Testis (tissue), 2 donors: Measurements from ENCODE around the gene MCL1.

ENCODE experiments used
- POLR2A ChIP-seq: fragments of 450-650 bp; IDR thresholded peaks from one replicate; pipeline ENCODE4 v1.6.1; 2017; ENCODE audit warnings: antibody characterized with exemption, mild to moderate bottlenecking, moderate library complexity
- TF ChIP-seq, protein P1 (sequence below), 3 experiments: fragments of 450-650 bp in 2 of 3; fragments of 200-600 bp in 1 of 3; sonication (generic) in 1 of 3; IDR thresholded peaks; one replicate each; pipeline ENCODE4 v1.5.1; 2016 to 2019; ENCODE audit warnings: antibody characterized with exemption in 3 of 3, mild to moderate bottlenecking in 2 of 3, moderate library complexity in 1 of 3

DNA sequence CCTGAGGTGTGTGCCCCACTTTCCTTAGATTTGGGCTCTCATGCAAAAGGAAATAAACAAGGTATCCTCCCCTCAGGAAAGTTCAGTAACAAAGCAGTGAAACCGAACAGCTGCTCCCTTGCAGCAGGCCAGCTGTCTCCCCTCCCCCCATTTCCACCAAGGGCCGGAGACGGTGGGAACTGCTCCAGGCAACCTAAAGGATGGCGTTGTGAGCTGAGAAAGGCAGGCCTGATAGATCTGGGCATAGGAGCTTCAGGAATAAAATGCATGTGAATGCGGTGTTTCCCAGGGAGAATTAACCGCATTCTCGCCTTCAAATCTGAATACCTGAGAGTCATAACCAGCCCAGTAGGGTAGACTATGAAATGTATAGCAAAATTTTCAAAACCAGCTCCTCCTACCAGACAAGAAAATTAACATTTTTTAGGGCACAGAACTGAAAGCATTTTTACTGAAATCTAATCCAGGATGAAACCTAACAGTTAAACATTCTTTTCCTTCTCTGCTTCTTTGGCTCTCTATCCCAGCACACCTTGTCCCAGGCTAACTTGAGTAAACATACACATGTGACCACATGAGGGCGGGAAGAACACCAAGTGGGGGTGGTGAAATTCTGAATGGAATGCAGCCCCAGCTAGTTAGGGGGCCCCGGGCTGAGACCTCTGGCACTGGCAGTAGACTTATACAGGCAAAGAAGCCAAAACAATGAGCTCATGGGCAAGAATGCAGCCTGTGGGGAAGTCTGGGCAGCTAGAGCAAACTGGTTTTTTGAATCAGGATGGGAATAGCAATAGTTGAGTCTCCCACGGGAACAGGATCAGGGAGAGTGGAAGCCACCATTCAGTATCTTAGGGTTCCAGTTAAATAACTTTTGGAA lies 11.5 kb downstream of the MCL1 start:
- TF ChIP-seq, protein P1, sequence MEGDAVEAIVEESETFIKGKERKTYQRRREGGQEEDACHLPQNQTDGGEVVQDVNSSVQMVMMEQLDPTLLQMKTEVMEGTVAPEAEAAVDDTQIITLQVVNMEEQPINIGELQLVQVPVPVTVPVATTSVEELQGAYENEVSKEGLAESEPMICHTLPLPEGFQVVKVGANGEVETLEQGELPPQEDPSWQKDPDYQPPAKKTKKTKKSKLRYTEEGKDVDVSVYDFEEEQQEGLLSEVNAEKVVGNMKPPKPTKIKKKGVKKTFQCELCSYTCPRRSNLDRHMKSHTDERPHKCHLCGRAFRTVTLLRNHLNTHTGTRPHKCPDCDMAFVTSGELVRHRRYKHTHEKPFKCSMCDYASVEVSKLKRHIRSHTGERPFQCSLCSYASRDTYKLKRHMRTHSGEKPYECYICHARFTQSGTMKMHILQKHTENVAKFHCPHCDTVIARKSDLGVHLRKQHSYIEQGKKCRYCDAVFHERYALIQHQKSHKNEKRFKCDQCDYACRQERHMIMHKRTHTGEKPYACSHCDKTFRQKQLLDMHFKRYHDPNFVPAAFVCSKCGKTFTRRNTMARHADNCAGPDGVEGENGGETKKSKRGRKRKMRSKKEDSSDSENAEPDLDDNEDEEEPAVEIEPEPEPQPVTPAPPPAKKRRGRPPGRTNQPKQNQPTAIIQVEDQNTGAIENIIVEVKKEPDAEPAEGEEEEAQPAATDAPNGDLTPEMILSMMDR (IDR thresholded peaks at IDR 0.05): no peak
- TF ChIP-seq POLR2A: no peak
